NCI-H1092 treated with DMSO at 0.1 percent for 48 hours (cell line): ENCODE data around the gene MICAL2.
A peak's percentile ranks its signal among the peaks of the same experiment; 100 is the strongest.

ENCODE experiments used
- DNase-seq: peaks from one replicate; lab custom pipeline; 2025; lab: John Stamatoyannopoulos, UW

MICAL2 gene

GRCh38 chr11:12117611-12118010 lies 7.2 kb downstream of the MICAL2 start:
- DNase-seq: no peak

GRCh38 chr11:12118949-12119348 lies 8.6 kb downstream of the MICAL2 start:
- no peak for DNase-seq

GRCh38 chr11:12119502-12119901 lies 9.1 kb downstream of the MICAL2 start:
- no peak for DNase-seq

- no peak for DNase-seq
These were observed 9.9 kb downstream of the MICAL2 start for GRCh38 chr11:12120031-12121008.

GRCh38 chr11:12121011-12121410 lies 10.6 kb downstream of the MICAL2 start:
- no peak for DNase-seq

GRCh38 chr11:12121517-12121916 lies 11.1 kb downstream of the MICAL2 start:
- DNase-seq: peak; percentile 17

- DNase-seq: no peak
These were observed 11.7 kb downstream of the MICAL2 start for GRCh38 chr11:12122083-12122482.

- no peak for DNase-seq
These were observed 12.9 kb downstream of the MICAL2 start for GRCh38 chr11:12123273-12123672.

- DNase-seq: no peak
These were observed 13.4 kb downstream of the MICAL2 start for GRCh38 chr11:12123799-12124198.

- DNase-seq: no peak
These were observed 13.9 kb downstream of the MICAL2 start for GRCh38 chr11:12124306-12124705.

- DNase-seq: no peak
These were observed 15.3 kb downstream of the MICAL2 start for GRCh38 chr11:12125609-12126149.

GRCh38 chr11:12126344-12127019 lies 16.1 kb downstream of the MICAL2 start:
- no peak for DNase-seq

GRCh38 chr11:12127206-12127898 lies 17.0 kb downstream of the MICAL2 start:
- no peak for DNase-seq

- DNase-seq: no peak
These were observed 17.9 kb downstream of the MICAL2 start for GRCh38 chr11:12128301-12128751.

GRCh38 chr11:12129227-12129626 lies 18.8 kb downstream of the MICAL2 start:
- no peak for DNase-seq

GRCh38 chr11:12130180-12130980 lies 20.0 kb downstream of the MICAL2 start:
- no peak for DNase-seq

- no peak for DNase-seq
These were observed 21.8 kb downstream of the MICAL2 start for GRCh38 chr11:12131943-12132789.

- no peak for DNase-seq
These were observed 22.4 kb downstream of the MICAL2 start for GRCh38 chr11:12132790-12133145.

GRCh38 chr11:12133547-12134235 lies 23.3 kb downstream of the MICAL2 start:
- no peak for DNase-seq

- no peak for DNase-seq
These were observed 23.8 kb downstream of the MICAL2 start for GRCh38 chr11:12134236-12134585.
